ENCODE measurements around the gene RABGAP1L.
"Not testable (repeated sequence)": the region's sequence is repeated elsewhere in the genome, so short reads cannot be mapped to it uniquely, and the experiment has no call there.

The RABGAP1L gene

DNA sequence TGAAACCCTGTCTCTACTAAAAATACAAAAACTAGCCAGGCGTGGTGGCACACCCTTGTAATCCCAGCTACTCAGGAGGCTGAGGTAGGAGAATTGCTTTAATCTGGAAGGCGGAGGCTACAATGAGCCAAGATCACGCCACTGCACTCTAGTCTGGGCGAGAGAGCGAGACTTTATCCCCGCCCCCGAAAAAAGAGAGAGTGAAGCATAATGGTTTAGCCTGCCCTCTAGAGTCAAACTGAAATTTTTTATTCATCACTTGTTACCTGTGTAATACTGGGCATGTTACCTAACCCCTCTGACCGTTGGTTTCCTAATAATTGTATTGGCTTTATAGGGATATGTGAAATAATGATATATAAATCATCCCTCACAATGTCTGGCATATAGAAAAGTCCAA lies 307.3 kb downstream of the RABGAP1L start:
- DNase-seq: no peak

DNA sequence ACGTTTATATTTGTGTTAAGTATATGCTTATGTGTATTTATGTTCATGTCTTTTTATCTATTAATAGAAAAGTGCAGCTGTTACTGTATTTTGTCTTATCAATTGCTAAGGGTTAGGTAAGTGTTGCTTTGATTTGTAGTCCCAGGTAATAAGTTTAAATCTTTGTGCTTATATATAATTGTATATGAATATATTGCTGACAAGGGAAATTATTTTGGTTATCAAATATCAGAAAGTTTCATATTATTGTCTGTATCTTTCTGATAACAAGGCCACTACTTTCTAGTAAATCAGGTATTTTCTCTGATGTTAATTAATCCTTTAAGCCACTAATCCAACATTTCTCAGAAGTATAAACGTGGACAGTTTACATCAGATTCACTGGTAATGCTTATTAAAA lies 309.7 kb downstream of the RABGAP1L start:
- no peak for DNase-seq

DNA sequence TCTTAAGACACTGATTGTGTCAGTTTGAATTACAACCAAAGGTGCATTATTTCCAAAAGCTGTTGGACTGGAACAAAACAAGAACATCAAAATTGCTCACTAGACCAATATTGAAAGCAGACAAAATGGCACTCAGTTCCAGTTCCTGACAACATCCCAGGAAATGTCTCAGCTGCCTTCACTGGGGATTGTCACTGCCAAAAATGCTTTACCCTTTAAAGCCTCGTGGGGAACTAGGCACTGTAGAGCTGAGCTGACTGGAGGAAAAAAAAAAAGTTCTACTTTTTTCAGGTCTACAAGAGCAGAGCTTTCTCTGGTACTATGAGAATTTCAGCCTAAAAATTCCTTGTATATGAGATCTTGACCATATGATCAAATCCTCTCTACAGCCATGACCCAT lies 310.4 kb downstream of the RABGAP1L start:
- no peak for DNase-seq

DNA sequence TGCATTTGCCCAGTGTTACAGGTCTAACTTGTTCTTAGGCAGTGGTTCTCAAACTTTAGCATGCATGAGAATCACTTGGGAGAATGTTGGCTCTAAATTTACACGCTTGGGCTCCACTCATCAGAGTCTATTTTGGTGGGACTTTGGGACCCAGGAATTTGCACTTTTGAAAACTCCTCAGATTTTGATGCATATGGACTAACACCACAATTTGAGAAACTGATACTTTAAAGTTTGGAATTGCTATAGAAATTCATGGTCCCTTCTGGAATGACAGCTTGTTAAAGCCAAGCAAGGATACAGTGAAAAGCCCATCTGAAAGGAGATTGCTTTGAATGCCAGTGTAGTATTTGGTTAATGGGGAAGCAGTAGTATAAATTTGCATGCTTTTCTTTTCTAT lies 320.0 kb downstream of the RABGAP1L start:
- peak; percentile 67 for DNase-seq

DNA sequence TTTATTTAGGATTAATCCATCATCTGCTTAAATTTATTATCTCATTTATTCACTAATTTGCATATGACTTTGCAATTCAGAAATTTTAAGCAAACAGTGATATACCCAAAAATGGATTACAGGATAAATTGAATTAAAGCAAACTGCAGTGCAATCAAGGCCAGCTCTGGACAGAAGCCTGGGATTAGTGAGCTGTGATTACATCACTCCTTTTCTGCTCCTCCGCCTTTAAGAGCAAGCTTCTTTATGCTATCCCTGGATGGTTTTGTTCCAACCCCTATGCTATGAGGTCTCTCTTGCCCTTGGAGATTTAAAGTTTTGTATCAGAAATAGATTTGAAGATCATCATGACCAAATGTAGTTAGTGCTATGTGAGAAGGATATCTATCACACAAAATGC lies 321.0 kb downstream of the RABGAP1L start:
- DNase-seq: no peak

DNA sequence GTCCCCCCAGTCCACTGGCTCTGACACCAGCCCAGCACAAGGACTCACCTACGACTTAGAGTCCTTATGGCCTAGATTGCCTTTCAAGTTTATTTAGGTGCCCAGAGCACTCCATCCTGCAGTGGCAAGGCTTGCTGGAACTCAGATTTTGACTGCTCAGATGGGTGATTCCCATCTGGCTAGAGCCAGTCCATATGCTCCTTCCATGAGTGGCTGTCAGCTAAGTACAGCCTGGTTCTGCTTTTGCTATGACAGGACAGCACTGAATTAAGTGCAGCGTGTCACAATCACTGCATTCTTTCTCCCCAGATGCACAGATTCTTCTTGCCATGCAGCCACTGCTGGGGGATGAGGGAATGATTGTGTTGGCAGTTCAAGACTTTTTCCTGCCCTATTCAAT lies 332.3 kb downstream of the RABGAP1L start:
- DNase-seq: no peak

DNA sequence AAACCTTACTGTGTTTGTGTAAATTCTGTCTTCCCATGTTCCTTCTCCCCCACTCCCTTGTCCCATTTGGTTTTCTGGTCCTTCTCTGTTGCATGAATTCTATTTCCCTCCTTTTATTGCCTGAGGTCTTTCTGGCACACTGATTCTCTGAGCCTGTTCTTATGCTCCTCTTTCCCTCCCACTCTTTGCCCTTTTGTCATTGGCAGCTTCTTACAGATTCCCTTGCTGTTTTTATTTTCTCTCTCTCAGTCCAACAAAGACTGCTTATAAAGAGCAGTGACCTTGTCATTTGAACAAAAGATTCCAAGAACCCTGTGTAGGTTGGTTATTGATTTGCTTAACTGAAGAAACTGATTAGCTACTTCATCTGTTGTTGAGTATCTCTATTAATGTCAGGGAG lies 338.2 kb downstream of the RABGAP1L start:
- DNase-seq: no peak

DNA sequence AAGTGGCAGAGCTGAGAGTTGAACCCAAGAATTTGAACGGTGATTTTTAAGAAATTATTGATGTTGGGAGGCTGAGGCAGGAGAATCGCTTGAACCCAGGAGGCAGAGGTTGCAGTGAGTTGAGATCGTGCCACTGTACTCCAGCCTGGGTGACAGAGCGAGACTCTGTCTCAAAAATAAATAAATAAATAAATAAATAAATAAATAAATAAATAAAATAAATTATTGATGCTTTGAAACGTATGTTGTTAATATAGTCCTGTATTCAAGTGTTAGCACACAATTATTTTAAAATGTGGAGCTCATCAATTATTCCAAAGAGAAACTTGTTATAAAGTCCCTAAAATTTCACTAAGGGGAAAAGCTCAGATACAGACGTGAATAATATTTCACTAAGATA lies 357.4 kb downstream of the RABGAP1L start:
- not testable (repeated sequence) for DNase-seq

DNA sequence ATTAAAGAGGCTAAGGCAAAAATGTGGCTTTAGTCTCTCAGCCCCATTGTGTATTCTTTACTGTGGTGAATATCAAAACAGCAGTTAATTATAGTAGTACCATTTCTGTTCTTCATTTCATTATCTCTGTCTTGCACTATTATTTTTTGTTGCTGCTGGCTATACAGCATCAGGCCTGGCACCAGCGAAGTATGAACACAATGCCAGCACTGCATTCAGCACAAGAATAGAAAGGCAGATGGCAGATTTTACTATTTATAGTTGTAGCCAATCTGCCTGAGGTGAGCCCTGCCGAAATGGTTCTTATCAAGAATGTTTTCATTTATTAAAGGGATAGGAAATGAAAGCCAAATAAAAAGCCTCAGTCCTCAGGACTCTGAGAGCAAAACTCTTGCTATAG lies 360.5 kb downstream of the RABGAP1L start:
- no peak for DNase-seq

DNA sequence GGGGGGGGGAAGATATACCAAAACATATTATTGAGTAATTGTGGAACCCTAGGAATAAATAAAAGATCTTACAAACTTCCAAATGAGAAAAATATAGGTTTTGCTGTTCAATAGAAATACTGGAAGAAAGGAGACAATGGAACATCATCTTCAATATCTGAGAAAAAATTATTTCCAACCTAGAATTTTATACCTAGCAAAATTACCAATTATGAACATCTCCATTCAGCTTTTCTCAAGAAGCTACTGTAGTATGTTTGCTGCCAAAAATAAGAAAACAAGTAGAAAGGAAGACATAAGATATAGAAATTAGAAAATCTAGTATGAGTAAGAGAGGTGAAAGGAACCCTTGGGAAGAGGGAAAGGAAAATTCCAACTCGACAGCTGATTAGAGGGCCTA lies 372.4 kb downstream of the RABGAP1L start:
- DNase-seq: no peak

DNA sequence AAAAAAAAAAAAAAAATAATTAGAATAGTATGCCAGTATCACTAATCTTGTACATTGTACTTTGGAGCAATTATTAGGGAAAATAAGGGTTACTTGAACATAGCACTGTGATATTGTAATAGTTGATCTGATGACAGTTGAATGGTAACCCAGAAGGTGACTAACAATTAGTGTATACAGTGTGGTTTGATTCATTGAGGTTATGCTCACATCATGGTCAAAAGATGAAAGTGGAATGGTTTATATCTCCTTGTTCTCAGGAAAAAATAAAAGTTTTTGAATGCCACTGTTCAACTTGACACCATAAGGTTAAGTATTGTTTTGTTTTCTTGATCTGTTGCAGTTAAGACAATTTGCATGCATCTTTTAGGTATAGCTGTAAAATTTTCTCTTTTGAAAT lies 375.5 kb downstream of the RABGAP1L start:
- DNase-seq: no peak

DNA sequence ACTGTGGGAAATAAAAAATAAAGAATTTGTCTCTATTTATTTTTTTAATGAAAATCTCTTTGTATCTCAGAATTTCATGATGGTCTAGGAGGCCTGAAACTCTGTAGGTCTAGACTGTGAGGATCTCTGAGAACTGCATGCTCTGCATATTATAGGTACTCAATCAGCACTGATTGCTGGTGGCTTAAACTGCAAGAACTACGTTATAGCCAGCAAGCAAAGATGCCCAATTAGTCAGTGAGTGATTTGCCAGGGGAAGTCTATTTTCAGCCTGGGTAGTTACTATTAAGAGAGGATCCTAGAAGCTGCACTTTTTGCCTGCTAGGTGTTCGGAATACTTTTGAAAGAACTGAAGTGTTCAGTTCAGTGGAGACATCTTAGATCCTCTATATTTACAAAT lies 375.9 kb downstream of the RABGAP1L start:
- DNase-seq: no peak

DNA sequence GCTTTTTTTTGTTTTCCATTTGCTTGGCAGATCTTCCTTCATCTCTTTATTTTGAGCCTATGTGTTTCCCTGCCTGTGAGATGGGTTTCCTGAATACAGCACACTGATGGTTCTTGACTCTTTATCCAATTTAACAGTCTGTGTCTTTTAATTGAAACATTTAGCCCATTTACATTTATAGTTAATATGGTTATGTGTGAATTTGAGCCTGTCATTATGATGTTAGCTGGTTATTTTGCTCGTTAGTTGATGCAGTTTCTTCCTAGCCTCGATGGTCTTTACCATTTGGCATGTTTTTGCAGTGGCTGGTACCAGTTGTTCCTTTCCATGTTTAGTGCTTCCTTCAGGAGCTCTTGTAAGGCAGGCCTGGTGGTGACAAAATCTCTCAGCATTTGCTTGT lies 384.1 kb downstream of the RABGAP1L start:
- DNase-seq: not testable (repeated sequence)

DNA sequence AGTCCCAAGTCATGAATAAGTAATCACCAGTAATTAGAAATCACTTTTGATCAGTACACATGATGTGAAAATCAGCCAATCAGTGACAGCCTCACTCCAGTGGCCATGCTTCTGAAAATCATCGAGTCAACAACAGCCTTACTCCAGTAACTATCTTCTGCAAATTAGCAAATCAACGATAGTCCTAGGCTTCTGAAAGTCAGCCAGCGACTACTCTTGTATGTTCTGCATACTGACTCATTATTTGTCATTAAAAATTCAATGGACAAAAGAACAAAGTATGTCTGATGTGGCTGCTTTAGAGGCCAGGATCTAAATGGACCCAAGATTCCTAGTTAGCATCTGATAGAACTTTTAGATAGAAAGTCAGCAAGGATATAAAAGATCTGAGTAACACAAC lies 391.0 kb downstream of the RABGAP1L start:
- DNase-seq: no peak

DNA sequence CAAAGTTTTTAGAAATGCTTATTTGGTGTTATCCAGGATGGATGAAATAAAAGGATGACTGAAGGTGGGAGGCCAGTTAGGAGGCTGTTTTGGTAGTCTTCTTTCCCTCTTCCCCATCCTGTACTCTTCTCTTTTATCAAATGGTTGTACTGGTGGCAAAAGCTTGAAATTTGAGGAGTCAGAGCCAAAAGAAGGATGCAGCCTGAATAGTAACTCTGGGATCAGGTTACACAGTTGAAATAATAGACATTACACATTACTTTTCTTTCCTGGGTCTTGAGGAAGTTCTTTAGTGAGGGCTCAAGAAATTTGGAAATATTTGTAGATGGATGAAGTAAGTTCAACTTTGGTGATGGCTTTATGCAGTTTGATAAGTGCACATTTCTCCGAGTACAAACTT lies 397.1 kb downstream of the RABGAP1L start:
- DNase-seq: no peak

DNA sequence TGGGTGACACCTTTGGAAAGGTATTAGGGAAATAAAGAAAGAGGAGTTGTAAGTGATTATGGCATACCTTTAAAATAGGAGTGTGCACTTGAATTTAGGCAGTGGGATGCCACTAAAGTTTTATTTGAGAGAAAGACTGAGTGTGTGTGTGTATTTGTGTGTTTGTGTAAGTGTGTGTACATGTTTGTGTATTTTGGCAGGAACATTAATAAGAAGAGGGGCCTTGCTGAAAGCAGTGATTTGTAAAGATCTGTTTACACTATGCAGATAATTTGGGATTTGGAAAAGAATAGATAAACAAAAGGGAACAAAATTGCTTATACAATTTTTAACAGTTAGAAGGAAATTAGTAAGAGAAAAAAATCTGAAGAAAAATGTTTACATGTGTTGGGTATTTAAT lies 409.2 kb downstream of the RABGAP1L start:
- DNase-seq: no peak

DNA sequence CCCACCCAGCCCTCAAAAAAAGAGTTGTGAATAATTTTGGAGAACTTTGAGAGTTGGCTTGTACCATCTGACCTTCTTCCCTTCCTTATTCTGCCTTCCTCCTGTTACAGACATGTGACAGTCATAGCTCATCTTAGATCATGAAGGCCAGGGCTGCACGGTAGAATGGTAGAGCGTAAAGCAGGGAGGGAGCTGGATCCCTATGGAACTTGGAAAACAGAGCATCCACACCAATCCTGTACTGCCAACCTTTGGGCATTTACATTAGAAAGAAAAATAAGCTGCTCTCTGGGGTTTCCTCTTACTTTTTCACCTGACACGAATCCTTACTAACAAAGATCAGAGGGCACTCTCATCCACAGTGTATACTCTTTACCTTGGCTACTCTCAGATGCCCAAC lies 409.9 kb downstream of the RABGAP1L start:
- DNase-seq: no peak

DNA sequence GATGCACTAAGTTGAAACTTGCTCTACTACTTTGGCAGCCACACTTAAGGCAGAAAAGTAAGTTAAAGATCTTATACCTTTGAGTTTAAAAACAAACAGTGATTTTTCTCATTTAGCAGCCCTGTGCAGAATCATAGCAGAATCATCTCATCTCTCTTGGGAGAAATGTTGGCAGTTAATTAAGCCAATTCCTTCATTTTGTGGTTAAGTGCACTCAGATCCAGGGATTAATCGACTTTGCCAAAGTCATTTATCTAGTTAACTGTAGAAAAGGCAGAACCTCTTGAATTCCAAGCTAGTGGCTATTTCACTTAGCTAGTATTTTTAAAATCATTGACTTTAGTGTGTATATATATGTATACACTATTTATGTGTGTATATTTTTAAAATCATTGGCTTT lies 413.5 kb downstream of the RABGAP1L start:
- DNase-seq: no peak

DNA sequence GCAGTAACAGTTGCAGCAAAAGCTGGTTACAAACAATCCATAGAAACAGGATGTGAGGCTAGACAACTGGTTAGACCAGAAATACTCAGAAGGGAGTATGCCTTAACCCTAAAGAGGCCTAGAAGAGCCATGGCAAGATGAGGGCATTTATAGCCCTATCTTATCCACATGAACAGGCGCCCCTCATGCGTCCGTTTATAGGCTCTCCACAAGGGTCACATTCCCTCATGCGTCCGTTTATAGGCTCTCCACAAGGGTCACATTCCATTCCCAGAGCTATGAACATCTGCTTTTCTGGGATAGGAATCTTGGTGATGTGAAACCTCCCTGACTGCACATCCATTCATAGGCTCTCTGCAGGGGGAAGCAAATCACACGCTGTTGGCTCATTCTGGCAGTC lies 416.8 kb downstream of the RABGAP1L start:
- not testable (repeated sequence) for DNase-seq

DNA sequence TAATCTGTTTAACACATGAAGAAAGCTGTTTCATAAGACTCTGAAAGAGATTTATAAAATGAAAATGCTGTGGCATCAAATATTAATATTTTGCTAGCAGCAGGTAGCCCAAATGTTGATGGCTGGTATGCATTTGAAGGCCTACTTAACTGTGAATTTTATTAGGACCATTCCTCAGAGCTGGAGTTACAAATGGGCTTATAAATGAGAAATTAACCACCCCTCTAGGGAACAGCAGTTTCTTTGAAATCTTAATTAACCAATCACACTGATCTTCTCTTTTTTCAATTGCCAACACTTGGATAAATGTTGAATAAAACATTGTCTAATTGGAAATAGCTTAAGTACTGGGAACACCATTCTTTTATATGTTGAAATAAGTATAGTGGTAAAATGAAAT lies 418.4 kb downstream of the RABGAP1L start:
- no peak for DNase-seq

DNA sequence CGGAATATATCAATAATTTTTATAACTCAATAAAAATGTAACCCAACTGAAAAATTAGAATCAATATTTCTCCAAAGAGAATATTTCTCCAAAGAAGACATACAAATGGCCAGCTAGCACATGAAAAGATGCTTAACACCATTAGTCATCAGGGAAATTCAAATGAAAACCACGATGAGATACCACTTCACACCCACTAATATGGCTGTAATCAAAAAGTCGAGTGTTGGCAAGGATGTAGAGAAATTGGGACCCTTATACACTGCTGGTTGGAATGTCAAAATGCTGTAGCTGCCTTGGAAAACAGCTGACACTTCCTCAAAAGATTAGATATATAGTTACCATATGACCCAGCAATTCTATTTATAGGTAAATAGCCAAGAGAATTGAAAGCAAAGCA lies 421.5 kb downstream of the RABGAP1L start:
- no peak for DNase-seq

DNA sequence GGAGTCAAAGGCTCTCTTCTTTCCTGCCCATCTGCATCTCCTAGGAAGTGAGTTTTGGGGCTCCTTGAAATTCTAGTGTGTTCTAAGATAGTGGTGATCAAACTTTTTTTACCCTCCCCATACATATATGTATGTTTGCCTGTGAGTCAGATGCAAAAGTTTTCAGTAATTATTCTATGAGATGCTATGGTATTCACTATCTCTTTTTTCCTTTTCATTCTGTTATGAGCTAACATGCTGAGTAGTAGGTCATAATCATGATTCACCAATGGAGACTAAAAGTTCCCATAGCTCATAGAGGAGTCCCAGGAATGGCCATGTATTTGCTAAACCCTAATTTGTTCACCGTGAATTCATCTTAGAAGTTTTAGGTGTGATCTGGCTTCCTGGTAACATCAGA lies 424.0 kb downstream of the RABGAP1L start:
- no peak for DNase-seq

DNA sequence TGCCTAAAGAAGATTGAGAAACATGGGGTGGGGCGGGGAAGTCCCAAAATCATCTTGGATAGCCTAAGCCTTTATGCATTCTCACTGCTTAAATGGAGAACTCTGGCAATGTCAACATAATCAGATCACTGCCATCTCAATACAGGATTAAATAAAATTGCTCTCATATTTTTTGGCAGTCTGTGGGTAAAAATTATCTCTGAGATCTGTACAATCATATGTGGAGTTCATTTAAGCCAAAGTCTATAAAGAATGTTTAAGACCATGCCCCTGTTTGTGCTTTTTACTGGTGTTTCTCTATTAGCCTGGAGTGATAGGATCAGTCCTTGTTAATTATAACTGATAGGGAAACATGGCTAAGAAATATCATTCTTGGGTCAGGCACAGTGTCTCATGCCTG lies 424.8 kb downstream of the RABGAP1L start:
- DNase-seq: no peak

DNA sequence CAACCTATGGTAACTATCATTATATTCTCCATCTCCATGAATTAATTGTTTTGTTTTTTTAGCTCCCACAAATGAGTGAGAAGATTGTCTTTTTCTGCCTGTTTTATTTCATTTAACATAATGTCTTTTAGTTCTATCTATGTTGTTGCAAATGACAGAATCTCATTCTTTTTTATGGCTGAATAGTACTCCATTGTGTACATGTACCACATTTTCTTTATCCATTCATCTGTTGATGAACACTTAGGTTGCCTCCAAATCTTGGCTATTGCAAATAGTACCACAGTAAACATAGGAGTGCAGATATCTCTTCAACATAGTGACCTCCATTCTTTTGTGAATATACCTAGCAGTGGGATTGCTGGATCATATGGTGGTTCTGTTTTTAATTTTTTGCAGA lies 429.3 kb downstream of the RABGAP1L start:
- not testable (repeated sequence) for DNase-seq

DNA sequence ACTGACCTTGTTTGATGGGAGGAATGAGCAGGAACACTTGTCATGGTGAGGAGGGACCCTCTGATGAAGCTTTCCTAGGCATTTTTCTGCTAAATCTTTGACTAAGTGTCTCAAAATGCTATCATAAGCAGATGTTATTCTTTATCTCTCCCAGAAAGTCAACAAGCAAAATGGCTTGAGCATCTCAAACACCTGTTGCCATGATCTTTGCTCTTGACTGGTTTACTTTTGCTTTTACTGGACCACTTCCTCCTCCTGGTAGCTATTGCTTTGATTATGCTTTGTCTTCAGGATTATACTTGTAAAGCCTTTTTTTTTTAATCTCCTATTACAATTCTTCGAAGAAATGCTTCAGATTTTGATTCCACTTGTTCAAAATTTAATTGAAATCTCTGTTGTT lies 445.9 kb downstream of the RABGAP1L start:
- DNase-seq: no peak

DNA sequence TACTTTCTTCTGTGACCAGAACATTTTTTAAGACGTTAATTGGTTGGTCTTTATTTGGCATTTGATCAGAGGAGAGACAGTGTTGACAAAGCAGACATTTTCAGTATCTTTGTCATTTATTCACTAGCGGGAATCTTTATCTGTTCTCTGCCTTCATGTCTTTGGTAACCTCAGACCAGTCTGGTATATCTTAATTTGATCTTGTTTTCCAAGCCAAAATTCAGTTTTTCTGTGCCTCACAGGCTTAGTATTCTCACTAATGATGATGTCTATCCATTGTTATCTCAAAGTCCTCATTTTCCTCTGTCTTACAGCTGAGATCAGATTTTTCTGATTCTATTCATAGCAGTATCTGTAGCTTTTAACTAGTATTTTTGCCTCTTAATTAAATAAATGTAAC lies 447.2 kb downstream of the RABGAP1L start:
- DNase-seq: no peak
